Lung (tissue), 12 donors: ENCODE measurements around the gene DLG1. TPM values are rescaled to one million over a fixed set of nuclear protein-coding genes. Genes with fewer than 3 reads are reported as not detected.

ENCODE experiments used
- ATAC-seq: fragments of 200-7000 bp; cut with Tn5 transposase; one replicate; pipeline ENCODE4 v1.9.1; 2020; ENCODE audit warnings: moderate number of reproducible peaks; ENCODE audit not compliant: insufficient read depth, low FRiP score
- DNase-seq, 3 donors: peaks; one replicate each; pipeline ENCODE4 v3.0.0-alpha.2; 2013 to 2017
- H3K27ac ChIP-seq, 2 donors: one replicate each; pipeline ENCODE4 v1.5.1; 2013; ENCODE audit warnings: mild to moderate bottlenecking in 2 of 2, moderate library complexity in 2 of 2, control low read depth in 1 of 2, inconsistent platforms in 1 of 2, low read depth in 1 of 2, low read length in 1 of 2
- H3K27me3 ChIP-seq, 3 donors: one replicate each; pipeline ENCODE4 v1.5.1; 2013; ENCODE audit warnings: low read length in 2 of 3; ENCODE audit not compliant: control insufficient read depth in 3 of 3, insufficient read depth in 3 of 3
- H3K36me3 ChIP-seq, 4 donors: one replicate each; pipeline ENCODE4 v1.5.1; 2013; ENCODE audit warnings: low read length in 4 of 4, mild to moderate bottlenecking in 1 of 4, moderate library complexity in 1 of 4; ENCODE audit not compliant: control insufficient read depth in 4 of 4, insufficient read depth in 4 of 4
- H3K4me1 ChIP-seq, 5 donors: one replicate each; pipeline ENCODE4 v1.5.1; 2013; ENCODE audit warnings: low read length in 5 of 5, mild to moderate bottlenecking in 2 of 5, moderate library complexity in 1 of 5; ENCODE audit not compliant: control insufficient read depth in 5 of 5, insufficient read depth in 5 of 5
- H3K4me3 ChIP-seq: one replicate; pipeline ENCODE4 v1.5.1; 2013; ENCODE audit warnings: mild to moderate bottlenecking, control low read depth, moderate library complexity
- H3K9ac ChIP-seq, 2 donors: one replicate each; pipeline ENCODE4 v1.5.1; 2013; ENCODE audit warnings: low read length in 2 of 2, control low read depth in 1 of 2; ENCODE audit not compliant: insufficient read depth in 1 of 2
- H3K9me3 ChIP-seq, 4 donors: one replicate each; pipeline ENCODE4 v1.5.1; 2013; ENCODE audit warnings: low read length in 3 of 4, mild to moderate bottlenecking in 1 of 4, moderate library complexity in 1 of 4; ENCODE audit not compliant: control insufficient read depth in 4 of 4, insufficient read depth in 3 of 4
- CTCF ChIP-seq: IDR thresholded peaks from 2 replicates; pipeline ENCODE4 v1.5.1; 2012; ENCODE audit warnings: mild to moderate bottlenecking; ENCODE audit errors: control extremely low read depth, extremely low read depth
- WGBS, 2 donors: extraction: QIAGEN DNeasy Blood & Tissue Kit; methylation state at CpG; one replicate each; pipeline ENCODE4 v1.1.7; 2013; 5-methylcytosine and 5-hydroxymethylcytosine counted together
- polyA plus RNA-seq, 2 donors: library from polyadenylated mRNA; stranded (reverse); fragments of 200-250 nt; gene quantifications; one replicate each; pipeline ENCODE4 v1.2.1, GENCODE V29; 2013
- total RNA-seq, 2 donors: library from RNA; depleted of rRNA in 1 of 2; stranded (reverse); fragments of >200 nt in 1 of 2; gene quantifications; one replicate each; pipeline ENCODE4 v1.2.1, GENCODE V29; 2014 to 2021
- donor health status: control.
- donor health status: control.
- donor health status: Bipolar disorder and iron deficiency.
- donor health status: healthy.
- donor health status: DM: yes; HTN: yes; CAD: no.

Gene DLG1
- total and polyA plus RNA-seq, 4 donors: 16.0 to 114 (median 45.7) TPM

- TF ChIP-seq CTCF: no peak
- Histone ChIP-seq H3K27me3 (no peaks in the 10 kb centered on the region), H3K36me3 (peaks cover 0 to 21% (median 10%) of the 10 kb centered on the region in 4 donors), H3K4me3 (no peak overlapping the region), H3K27ac (peak overlapping the region in 1 of 2 donors; percentile 33), H3K9ac (no peak overlapping the region), H3K9me3 (no peaks in the 10 kb centered on the region), H3K4me1 (peaks cover 0 to 16% (median 3%) of the 10 kb centered on the region in 5 donors)
- DNase-seq: no peak
- 74 to 77% methylated on average over 4 of the region's 4 CpGs for WGBS, 2 donors
- ATAC-seq: no peak
Observed at GRCh38 chr3:197293605-197294237, 4.7 kb downstream of the DLG1 start.

GRCh38 chr3:197292648-197293047 is 5.8 kb downstream of the DLG1 start:
- H3K9me3 ChIP-seq: no peaks in the 10 kb centered on the region
- no peaks in the 10 kb centered on the region for H3K27me3 ChIP-seq
- H3K36me3 ChIP-seq: peaks cover 0 to 23% (median 11%) of the 10 kb centered on the region in 4 donors
- H3K4me1 ChIP-seq: peaks cover 0 to 16% (median 3%) of the 10 kb centered on the region in 5 donors
- no peak overlapping the region for H3K4me3 ChIP-seq
- no peak overlapping the region for H3K9ac ChIP-seq
- H3K27ac ChIP-seq: no peak overlapping the region
- no peak for ATAC-seq
- WGBS, 2 donors: 43 to 97% methylated on average over 1 of the region's 1 CpG
- no peak for DNase-seq
- no peak for TF ChIP-seq CTCF

GRCh38 chr3:197292083-197292646 is 6.2 kb downstream of the DLG1 start:
- TF ChIP-seq CTCF: no peak
- Histone ChIP-seq H3K4me1 (peaks cover 0 to 16% (median 3%) of the 10 kb centered on the region in 5 donors), H3K27me3 (no peaks in the 10 kb centered on the region), H3K27ac (no peak overlapping the region), H3K9me3 (no peaks in the 10 kb centered on the region), H3K9ac (no peak overlapping the region), H3K36me3 (peaks cover 0 to 23% (median 11%) of the 10 kb centered on the region in 4 donors), H3K4me3 (no peak overlapping the region)
- DNase-seq (no peak), ATAC-seq (no peak)
- WGBS, 2 donors: 74 to 79% methylated on average over 8 of the region's 8 CpGs
